ENCODE results near the gene SHBG.

DNA sequence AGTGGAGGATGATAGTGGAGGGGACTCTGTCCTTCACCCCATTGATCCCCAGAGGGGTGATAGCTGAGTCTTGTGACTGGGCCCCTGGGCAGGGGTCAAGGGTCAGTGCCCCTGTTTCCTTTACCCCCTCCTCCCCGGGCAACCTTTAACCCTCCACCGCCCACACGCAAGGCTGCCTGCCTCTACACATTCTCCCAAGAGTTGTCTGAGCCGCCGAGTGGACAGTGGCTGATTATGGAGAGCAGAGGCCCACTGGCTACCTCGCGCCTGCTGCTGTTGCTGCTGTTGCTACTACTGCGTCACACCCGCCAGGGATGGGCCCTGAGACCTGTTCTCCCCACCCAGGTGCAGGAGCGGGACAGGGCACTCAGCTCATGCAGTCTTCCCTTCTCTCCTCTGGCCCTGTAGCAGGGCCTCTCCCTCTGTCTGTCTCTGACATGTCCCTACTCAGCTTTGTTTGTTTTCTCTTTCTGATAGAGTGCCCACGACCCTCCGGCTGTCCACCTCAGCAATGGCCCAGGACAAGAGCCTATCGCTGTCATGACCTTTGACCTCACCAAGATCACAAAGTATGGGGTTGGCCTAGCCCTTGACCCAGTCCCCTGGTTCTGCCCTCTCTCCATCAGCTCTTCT lies at the start of gene SHBG:
- TF ChIP-seq, protein P1, sequence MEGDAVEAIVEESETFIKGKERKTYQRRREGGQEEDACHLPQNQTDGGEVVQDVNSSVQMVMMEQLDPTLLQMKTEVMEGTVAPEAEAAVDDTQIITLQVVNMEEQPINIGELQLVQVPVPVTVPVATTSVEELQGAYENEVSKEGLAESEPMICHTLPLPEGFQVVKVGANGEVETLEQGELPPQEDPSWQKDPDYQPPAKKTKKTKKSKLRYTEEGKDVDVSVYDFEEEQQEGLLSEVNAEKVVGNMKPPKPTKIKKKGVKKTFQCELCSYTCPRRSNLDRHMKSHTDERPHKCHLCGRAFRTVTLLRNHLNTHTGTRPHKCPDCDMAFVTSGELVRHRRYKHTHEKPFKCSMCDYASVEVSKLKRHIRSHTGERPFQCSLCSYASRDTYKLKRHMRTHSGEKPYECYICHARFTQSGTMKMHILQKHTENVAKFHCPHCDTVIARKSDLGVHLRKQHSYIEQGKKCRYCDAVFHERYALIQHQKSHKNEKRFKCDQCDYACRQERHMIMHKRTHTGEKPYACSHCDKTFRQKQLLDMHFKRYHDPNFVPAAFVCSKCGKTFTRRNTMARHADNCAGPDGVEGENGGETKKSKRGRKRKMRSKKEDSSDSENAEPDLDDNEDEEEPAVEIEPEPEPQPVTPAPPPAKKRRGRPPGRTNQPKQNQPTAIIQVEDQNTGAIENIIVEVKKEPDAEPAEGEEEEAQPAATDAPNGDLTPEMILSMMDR (IDR thresholded peaks at IDR 0.05; ENCODE audit: control extremely low read depth in 1 of 3, insufficient read depth in 1 of 3, low read depth in 1 of 3, low read length in 3 of 3), result no peak
- TF ChIP-seq CHD2 (IDR thresholded peaks at IDR 0.05; ENCODE audit: low read length) (no peak), EP300 (IDR thresholded peaks at IDR 0.05; ENCODE audit: borderline replicate concordance in 1 of 2, low read depth in 2 of 2, low read length in 2 of 2) (no peak), TCF12 (IDR thresholded peaks at IDR 0.05; ENCODE audit: low read depth, low read length) (no peak), EZH2 (IDR thresholded peaks at IDR 0.05; ENCODE audit: low read depth, low read length, severe bottlenecking) (no peak), SP2 (IDR thresholded peaks at IDR 0.05; ENCODE audit: low read length) (no peak), CREB1 (IDR thresholded peaks at IDR 0.05) (no peak), JUN (IDR thresholded peaks at IDR 0.05; ENCODE audit: low read depth, low read length) (no peak)
- TF ChIP-seq, protein P2, sequence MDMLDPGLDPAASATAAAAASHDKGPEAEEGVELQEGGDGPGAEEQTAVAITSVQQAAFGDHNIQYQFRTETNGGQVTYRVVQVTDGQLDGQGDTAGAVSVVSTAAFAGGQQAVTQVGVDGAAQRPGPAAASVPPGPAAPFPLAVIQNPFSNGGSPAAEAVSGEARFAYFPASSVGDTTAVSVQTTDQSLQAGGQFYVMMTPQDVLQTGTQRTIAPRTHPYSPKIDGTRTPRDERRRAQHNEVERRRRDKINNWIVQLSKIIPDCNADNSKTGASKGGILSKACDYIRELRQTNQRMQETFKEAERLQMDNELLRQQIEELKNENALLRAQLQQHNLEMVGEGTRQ (IDR thresholded peaks at IDR 0.05; ENCODE audit: low read length), result no peak
